Hematopoietic multipotent progenitor cell treated with erythropoietin and hydrocortisone succinate and interleukin-3 and kit ligand, for 17 days (in vitro differentiated cells): ENCODE results near the gene TRIM24.

Experiments used
- DNase-seq: peaks from one replicate; pipeline ENCODE4 v3.0.0-alpha.2; 2015; ENCODE audit warnings: low spot score

The TRIM24 gene

DNA sequence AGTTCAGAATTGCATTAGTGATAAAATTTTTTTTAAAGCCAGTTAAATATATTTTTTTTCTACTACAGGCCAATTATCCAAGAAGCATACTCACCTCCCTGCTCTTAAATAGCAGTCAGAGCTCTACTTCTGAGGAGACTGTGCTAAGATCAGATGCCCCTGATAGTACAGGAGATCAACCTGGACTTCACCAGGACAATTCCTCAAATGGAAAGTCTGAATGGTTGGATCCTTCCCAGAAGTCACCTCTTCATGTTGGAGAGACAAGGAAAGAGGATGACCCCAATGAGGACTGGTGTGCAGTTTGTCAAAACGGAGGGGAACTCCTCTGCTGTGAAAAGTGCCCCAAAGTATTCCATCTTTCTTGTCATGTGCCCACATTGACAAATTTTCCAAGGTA, 119.1 kb downstream of the TRIM24 start:
- DNase-seq: no peak

DNA sequence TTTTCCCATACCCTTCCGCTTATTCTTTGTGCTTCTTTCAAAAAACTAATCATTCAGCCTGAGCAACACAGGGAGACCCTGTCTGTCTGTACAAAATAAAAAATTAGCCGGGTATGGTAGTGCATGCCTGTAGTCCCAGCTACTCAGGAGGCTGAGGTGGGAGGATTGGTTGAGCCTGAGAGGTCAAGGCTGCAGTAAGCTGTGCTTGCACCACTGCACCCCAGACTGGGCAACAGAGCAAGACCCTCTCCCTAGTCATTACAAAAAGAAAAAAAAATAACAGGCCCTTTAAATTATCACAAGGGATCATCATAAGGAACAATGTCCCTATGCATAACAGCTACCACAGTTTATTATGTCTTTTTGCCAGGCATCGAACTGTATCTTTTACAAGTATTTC, 119.6 kb downstream of the TRIM24 start:
- DNase-seq: no peak

GRCh38 chr7:138581065-138581464, 121.0 kb downstream of the TRIM24 start:
- no peak for DNase-seq

DNA sequence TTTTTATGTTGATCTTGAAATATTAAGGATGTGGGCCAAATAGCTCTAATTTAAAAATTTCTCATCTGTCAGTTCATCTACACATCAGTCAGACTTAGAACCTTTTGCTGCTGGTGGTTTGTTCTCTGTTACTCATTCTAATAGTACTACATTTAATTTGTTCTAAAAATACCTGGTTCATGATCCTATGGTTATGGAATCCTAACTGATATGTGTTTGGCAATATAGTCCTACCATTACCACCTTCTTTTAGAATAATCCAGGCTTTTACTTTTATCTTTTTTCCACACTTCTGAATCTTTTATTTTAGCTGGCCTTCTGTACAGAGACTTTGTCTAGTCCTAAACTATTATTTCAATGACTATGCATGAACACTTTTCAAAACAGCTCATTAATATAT, 124.2 kb downstream of the TRIM24 start:
- DNase-seq: no peak

GRCh38 chr7:138584696-138585095, 124.6 kb downstream of the TRIM24 start:
- no peak for DNase-seq

DNA sequence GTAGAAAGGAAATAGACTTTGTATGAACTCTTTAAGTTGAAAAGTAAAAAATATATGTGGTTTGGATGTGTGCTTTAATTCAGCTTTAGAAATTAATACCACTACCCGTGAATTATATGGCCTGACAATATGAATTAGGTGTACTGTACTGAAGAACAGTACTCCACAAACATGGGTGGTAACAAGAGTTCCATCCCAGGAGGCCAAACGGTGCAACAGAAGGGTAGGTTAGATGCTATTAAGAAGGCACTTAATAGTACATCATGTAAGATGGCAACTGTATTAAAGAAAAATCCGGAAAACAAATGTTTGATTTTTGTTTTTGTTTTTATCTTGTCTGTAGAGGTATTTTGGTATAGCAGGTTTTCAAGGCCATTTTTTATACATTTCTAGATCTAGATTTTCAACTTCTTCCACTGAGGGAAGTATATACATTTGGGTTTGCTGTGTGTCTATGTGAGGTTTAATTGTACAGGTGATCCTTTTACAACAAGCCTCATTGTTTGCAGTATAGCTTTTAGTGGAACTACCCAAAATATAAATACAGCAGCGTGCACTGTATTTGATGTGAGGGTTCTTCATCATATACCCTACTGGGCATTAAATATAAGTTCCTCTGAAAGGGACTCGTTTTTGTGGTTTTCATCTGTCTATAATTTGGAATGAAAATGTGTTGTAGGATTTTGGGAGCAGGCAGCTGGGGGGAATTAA, 125.4 kb downstream of the TRIM24 start:
- DNase-seq: no peak

DNA sequence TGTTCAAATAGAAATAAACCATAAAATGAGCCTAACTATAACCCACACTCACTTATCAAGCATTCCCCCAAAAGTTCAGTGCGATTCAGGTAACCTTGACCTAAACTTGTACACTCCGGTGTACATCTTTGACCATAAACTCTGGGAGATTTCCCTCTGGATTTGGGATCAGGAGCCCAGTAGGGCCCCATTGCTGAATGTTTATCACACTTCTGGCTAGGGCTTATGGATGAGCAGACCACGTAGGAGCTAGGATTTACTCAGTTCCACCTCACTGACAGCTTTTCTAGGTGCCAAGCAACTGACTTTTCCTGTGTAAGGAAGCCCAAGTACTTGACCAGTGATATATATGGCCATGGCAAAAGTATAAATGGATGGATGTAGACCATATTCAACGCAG, 127.4 kb downstream of the TRIM24 start:
- no peak for DNase-seq

DNA sequence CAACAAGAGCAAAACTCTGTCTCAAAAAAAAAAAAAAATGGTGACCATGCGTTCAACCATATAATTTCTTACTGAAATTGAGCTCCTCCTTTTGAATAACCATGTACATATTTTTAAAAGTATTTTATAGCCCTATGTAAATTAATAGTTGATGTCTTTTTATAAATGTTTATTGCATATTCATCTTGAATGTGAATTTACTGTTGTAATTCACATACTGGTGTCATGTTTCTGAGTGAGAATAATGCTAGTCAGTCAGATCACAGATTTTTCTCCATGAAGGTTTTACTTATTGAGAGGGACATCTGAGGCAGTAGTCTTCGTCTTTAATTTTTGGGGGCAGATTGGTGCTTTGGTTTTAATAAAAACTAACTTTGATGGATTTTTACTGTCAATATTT, 128.9 kb downstream of the TRIM24 start:
- DNase-seq: no peak

GRCh38 chr7:138590154-138590553, 130.1 kb downstream of the TRIM24 start:
- no peak for DNase-seq

- no peak for DNase-seq
These were observed 135.4 kb downstream of the TRIM24 start for GRCh38 chr7:138595454-138595853.

DNA sequence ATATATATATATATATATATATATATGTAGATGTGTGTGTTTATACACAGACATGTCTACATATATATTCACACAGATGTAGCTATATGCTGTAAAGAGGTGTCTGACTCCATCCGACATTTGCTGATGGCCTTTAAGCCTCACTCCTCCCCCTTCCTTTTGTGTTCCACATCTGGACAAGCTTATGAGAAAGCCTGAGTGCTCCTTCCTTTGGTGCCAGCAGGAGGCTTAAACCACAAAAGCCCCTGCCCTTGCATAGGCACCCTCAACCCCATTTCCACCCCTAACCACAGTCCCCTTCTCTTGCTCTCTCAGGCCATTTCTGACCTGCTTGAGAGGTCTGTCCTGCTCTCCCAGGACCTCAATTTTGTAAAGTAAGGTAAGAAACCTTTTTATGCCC, 142.4 kb downstream of the TRIM24 start:
- no peak for DNase-seq

DNA sequence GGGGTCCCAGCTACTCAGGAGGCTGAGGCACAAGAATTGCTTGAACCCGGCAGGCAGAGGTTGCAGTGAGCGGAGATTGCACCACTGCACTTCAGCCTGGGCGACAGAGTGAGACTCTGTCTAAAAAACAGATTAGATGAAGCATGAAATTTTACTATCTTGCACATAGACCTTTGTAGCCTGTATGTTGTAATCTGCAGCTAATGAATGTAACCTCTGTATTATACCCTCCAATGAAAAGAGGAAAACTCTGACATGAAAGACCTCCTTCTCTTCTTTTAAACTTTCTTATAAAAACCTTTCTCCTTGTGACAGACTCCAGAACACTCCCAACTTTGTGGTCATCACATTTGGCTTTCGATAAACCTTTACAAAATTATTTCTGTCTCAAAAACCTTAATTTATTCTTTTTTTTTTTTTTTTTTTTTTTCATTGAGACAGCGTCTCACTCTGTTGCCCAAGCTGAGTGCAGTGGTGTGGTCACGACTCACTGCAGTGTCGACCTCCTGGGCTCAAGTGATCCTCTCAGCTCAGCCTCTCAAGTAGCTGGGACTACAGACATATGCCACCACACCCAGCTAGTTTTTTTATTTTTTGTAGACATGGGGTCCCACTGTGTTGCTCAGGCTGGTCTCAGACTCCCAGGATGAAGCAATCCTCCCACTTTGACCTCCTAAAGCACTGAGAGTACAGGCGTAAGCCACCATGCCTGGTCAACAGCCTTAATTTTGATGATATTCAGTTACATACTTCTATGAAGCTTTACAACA, 143.7 kb downstream of the TRIM24 start:
- DNase-seq: no peak

- no peak for DNase-seq
These were observed 146.2 kb downstream of the TRIM24 start for GRCh38 chr7:138606236-138606635.

DNA sequence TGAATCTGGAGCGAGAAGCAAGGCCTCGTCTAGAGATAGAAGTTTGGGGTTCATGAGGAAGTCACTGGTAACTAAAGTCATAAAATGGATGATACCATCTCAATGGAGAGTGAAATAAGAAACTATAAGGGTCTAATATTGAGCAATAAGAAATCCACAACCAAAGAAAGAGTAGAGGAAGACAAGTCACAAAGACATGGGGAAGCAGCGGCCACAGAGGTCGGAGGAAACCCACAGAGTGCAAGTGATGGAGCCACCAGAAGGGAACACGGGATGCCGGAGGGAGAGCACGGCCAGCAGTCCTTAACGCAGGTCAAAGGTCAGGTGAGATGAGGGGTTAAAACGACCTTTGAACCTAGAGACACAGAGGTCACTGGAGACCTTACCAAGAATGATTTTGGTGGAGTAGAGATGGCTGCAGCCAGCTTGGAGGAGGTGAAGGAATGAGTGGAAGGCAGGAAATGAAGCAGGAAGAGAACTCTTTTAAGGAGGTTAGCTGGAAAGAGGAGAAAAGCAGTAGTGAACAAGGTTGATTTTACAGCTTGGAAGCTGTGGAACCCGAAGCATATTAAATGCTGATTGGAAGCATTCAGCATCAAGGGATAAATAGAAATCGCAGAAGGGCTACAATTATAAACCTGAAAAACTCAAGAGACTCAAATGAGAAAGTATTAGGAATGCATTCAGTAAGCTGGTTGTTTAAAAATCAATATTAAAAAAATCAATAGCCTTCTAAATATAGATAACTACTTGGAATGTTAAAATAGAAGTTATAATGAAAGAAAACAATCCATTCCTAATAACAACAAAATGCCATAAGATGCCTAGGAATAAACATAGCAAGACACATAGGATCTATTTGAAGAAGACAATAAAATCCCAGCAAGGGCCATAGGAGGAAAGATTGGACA, 147.4 kb downstream of the TRIM24 start:
- DNase-seq: no peak

DNA sequence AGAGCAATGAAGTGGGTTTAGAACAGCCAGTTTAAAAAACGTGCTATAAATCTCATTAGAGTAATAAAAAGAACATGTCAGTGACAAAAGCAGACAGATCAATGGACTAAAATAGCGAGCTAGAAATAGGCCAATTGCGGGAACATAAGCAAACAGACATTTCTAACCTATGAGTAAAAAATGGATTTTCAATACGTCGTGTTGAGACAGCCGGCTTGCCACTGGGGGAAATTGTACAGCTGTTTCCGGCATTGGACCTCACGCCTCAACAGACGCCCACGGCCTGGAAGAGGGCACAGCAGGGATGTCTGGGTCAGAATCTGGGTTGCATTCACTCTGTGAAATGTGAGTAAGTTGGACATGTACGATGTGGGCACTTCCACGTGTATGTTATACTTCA, 148.2 kb downstream of the TRIM24 start:
- DNase-seq: no peak

GRCh38 chr7:138610671-138611170, 150.7 kb downstream of the TRIM24 start:
- DNase-seq: no peak

GRCh38 chr7:138613630-138614029, 153.6 kb downstream of the TRIM24 start:
- DNase-seq: no peak

DNA sequence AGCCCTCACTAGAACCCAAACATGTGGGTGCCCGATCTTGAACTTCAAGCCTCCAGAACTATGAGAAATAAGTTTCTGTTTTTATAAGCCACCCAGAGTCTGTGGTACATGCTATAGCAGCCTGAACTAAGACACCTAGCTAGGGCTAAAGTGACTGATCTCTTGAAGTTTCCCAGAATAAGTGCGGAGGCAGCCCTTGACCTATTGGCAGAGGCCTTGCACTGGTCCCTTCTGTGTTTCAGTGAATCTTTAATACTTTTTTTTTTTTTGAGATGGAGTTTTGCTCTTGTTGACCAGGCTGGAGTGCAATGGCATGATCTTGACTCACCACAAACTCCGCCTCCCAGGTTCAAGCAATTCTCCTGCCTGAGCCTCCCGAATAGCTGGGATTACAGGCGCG, 156.0 kb downstream of the TRIM24 start:
- no peak for DNase-seq

DNA sequence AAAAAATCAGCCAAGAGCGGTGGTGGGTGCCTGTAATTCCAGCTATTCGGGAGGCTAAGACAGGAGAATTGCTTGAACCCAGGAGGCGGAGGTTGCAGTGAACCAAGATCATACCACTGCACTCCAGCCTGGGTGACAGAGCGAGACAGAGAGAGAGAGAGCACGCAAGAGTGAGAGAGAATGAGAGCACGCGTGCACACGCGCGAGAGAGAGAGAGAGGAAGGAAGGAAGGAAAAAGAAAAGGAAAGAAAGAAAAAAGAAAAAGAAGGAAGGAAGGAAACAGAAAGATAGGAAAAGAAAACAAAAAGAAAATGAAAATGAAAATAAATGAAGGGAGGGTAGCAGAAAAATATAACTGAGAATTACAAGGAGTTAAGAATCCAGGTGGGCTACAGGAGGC, 158.4 kb downstream of the TRIM24 start:
- DNase-seq: no peak

DNA sequence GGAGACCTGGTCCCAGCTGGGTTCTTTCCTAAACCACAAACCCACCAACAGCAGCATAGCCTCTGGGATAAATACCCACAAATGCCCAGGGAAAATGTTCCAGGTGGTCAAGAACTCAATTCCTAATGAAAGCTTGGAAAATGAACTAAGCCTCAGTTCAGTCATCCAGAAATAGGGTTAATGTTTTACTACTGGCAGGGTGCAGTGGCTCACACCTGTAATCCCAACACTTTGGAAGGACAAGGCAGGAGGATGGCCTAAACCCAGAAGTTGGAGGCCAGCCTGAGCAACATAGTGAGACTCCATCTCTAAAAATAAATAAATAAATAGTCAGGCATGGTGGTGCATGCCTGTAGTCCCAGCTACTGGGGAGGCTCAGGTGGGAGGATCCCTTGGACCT, 158.9 kb downstream of the TRIM24 start:
- no peak for DNase-seq

- no peak for DNase-seq
These were observed 162.8 kb downstream of the TRIM24 start for GRCh38 chr7:138622841-138623240.

GRCh38 chr7:138625084-138625848, 165.2 kb downstream of the TRIM24 start:
- no peak for DNase-seq
